Measurements from ENCODE around the gene UROC1. TPM values are rescaled to one million over a fixed set of nuclear protein-coding genes. Genes with fewer than 3 reads are reported as not detected.

UROC1 gene
- total and polyA plus RNA-seq, 8 donors = 0.09 TPM; not detected in 7

GRCh38 chr3:126439346-126439967 lies 78.1 kb downstream of the UROC1 start:
- H3K4me1 ChIP-seq = no peaks in the 10 kb centered on the region
- no peaks in the 10 kb centered on the region for H3K27me3 ChIP-seq
- WGBS, 2 donors = 93 to 94% methylated on average over 15 of the region's 15 CpGs
- DNase-seq (peak in 2 of 6 donors; percentile 4 to 6), ATAC-seq (no peak), FAIRE-seq (no peak)
- TF ChIP-seq CTCF (IDR thresholded peaks at IDR 0.05) = no peak
- H3K27ac ChIP-seq = no peak overlapping the region
- H3K9me3 ChIP-seq = no peaks in the 10 kb centered on the region
- intact Hi-C loops (cut with DNase I) = no loop called here
- peaks cover 0 to 51% (median 4%) of the 10 kb centered on the region in 3 donors for H3K36me3 ChIP-seq
- no peak overlapping the region for H3K4me3 ChIP-seq

- 95 to 97% methylated on average over 10 of the region's 10 CpGs for WGBS, 2 donors
- H3K9me3 ChIP-seq = no peaks in the 10 kb centered on the region
- no peak for TF ChIP-seq CTCF (IDR thresholded peaks at IDR 0.05)
- no peak overlapping the region for H3K4me3 ChIP-seq
- H3K4me1 ChIP-seq = no peaks in the 10 kb centered on the region
- DNase-seq (peak in 1 of 6 donors; percentile 6), FAIRE-seq (no peak), ATAC-seq (no peak)
- peaks cover 0 to 51% (median 4%) of the 10 kb centered on the region in 3 donors for H3K36me3 ChIP-seq
- no peaks in the 10 kb centered on the region for H3K27me3 ChIP-seq
- intact Hi-C loops (cut with DNase I) = no loop called here
- no peak overlapping the region for H3K27ac ChIP-seq
These were observed 78.8 kb downstream of the UROC1 start for GRCh38 chr3:126438746-126439145.

GRCh38 chr3:126438186-126438585 lies 79.4 kb downstream of the UROC1 start:
- WGBS, 2 donors = 75 to 77% methylated on average over 8 of the region's 8 CpGs
- intact Hi-C loops (cut with DNase I) = no loop called here
- Histone ChIP-seq H3K27ac (no peak overlapping the region), H3K4me1 (no peaks in the 10 kb centered on the region), H3K4me3 (no peak overlapping the region), H3K9me3 (no peaks in the 10 kb centered on the region), H3K36me3 (peaks cover 0 to 51% (median 4%) of the 10 kb centered on the region in 3 donors), H3K27me3 (no peaks in the 10 kb centered on the region)
- TF ChIP-seq CTCF (IDR thresholded peaks at IDR 0.05) = no peak
- ATAC-seq = no peak
- peak in 1 of 6 donors; percentile 6 for DNase-seq
- no peak for FAIRE-seq

GRCh38 chr3:126436826-126437717 lies 80.5 kb downstream of the UROC1 start:
- intact Hi-C loops (cut with DNase I) = no loop called here
- H3K9me3 ChIP-seq = no peaks in the 10 kb centered on the region
- H3K27me3 ChIP-seq = no peaks in the 10 kb centered on the region
- H3K36me3 ChIP-seq = peaks cover 0 to 44% (median 4%) of the 10 kb centered on the region in 3 donors
- no peak for TF ChIP-seq CTCF (IDR thresholded peaks at IDR 0.05)
- no peak for FAIRE-seq
- no peak overlapping the region for H3K4me3 ChIP-seq
- H3K27ac ChIP-seq = no peak overlapping the region
- 94 to 95% methylated on average over 18 of the region's 18 CpGs for WGBS, 2 donors
- H3K4me1 ChIP-seq = no peaks in the 10 kb centered on the region
- DNase-seq = peak in 1 of 6 donors; percentile 5
- no peak for ATAC-seq
